Measurements from ENCODE around the gene LYSMD2. TPM values are rescaled to one million over a fixed set of nuclear protein-coding genes. Genes with fewer than 3 reads are reported as not detected.
"Not testable (repeated sequence)": the region's sequence is repeated elsewhere in the genome, so short reads cannot be mapped to it uniquely, and the experiment has no call there.

LYSMD2 gene, protein sequence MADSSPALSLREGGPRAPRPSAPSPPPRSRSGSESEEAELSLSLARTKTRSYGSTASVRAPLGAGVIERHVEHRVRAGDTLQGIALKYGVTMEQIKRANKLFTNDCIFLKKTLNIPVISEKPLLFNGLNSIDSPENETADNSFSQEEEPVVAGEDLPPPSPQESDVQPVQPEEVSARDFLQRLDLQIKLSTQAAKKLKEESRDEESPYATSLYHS
- total RNA-seq = 4.7 TPM

GRCh38 chr15:51737522-51738305 lies at the start of gene LYSMD2:
Gene LYSMD2, minus strand, starts transcription at chr15:51737655. Its CDS starts 33 bp downstream, at chr15:51737622.
- peak; percentile 72 for DNase-seq

- DNase-seq = not testable (repeated sequence)
Measured at GRCh38 chr15:51787130-51787529, 49.7 kb upstream of the LYSMD2 start.

DNA sequence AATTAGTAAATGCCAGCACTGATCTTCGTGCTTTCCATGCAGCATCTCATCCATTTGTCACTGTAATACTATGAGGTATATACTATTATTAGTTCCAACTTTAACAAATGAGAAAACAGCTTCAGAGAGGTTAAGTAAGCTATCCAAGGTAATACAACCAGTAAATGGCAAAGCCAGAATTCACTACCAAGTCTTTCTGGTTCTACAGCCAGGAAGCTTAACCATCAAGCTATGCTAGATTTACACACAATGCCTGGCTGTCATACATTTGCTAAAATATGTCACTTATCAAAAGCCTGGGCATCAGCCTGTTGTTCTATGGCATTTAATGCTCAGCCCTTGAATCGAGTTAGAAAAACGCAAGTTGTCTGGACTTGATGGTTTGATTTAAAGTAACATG lies 46.5 kb upstream of the LYSMD2 start:
- no peak for DNase-seq

- no peak for DNase-seq
Measured at GRCh38 chr15:51782357-51782896, 45.0 kb upstream of the LYSMD2 start.

- DNase-seq = no peak
Measured at GRCh38 chr15:51781506-51781905, 44.1 kb upstream of the LYSMD2 start.

DNA sequence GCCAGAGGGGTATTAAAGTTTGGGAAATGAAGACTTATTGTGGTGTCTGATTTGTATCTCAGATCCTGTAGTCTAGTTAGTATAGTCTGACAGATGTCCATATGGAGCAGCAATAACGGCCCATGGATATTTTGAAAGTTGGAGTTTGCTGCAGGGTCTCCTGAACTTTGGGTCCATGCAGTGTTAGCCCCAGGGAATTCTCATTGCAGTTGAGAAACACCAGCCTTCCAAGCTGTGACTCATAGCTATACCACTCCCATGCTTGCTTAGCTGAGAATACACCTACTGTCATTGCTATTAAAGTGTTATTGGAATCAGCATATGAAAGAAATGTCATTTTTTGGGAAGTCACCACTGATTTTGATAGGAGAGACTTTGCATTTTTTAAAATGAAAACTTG lies 43.2 kb upstream of the LYSMD2 start:
- no peak for DNase-seq

DNA sequence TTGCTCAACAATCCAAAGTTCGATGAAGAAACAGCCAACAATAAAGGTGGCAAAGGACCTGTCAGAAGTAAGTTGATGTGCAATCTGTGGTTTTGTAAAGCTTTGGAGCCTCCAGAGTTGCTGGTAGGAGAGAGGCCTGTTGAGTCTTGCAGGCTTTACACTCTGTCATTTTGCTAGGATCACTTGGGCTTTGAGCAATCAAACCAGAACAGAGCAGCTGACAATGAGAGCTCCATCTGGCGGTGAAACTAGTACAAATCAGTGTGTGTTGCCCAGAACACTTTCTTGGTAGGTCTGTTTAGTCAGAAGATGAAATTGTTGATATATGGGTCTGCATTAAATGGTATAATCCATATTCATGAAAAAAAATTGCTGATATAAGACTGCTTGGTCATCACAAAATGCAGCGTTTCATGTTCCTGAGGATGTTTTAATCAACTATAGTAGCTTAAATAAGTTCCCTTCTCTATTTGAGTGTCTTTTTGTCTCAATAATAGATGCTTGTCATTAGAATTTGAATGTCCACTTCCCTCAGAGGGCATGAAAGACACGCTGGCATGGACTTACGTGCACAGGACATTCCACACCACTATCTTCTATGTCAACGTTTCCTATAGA lies 39.6 kb upstream of the LYSMD2 start:
- DNase-seq = peak; percentile 92

- peak; percentile 66 for DNase-seq
Measured at GRCh38 chr15:51775967-51776816, 38.7 kb upstream of the LYSMD2 start.

GRCh38 chr15:51774916-51775315 lies 37.5 kb upstream of the LYSMD2 start:
- no peak for DNase-seq

DNA sequence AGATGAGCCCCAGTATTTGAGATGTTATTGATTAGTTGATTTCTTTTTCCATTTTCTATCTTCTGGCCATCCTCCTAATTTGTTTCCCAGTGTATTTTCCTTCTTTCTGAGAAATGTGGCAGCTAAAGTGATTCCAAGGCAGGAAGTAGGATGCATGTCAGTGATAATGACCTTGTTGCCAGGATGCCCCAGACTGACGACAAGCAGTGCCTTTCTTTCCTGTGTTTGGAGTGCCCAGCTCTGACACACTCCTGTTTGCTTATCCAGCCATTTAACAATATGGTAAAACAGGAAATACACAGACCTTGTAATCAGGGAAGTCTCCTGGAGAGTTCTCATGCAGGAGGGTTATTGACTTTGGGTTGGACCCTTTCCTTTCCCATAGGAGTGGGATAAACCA lies 34.3 kb upstream of the LYSMD2 start:
- DNase-seq = no peak

- DNase-seq = no peak
Measured at GRCh38 chr15:51770902-51771301, 33.4 kb upstream of the LYSMD2 start.

GRCh38 chr15:51768018-51768417 lies 30.6 kb upstream of the LYSMD2 start:
- DNase-seq = no peak

DNA sequence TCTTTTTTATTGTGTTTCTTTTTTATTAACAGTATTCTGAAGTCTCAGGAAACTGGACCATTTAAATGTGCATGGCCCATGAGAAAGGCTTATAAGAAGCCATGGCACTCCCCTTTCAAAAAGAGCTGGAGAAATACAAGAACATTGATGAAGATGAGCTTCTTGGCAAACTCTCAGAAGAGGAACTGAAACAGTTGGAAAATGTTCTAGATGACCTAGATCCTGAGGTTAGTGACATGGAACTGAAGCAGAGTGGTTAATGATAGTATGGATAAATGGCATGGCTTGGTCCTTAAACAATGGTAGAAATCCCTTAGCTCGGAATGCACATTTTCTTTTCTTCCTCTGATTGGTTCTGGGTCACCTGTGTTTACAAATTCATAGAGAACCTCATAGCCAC lies 28.9 kb upstream of the LYSMD2 start:
- no peak for DNase-seq

- DNase-seq = no peak
Measured at GRCh38 chr15:51765751-51766150, 28.3 kb upstream of the LYSMD2 start.

DNA sequence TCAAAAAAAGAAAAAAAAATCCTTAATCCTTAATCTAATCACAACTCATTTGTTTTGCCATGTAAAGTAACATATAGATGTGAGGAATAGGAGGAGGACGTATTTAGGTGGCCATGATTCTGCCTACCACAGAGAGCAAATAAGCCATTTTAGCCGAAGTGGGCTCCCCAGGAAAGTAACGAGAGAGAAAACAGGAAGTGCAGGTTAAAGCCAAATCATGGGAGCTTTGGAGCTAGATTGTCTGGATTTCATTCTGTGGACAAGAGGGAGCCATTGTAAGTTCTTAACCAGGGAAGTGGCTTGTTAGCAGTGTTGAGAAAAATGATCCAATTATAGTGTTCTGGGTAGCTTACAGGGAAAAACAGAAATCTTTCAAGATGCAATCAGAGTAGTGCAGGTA lies 23.4 kb upstream of the LYSMD2 start:
- DNase-seq = no peak

GRCh38 chr15:51759557-51760070 lies 22.2 kb upstream of the LYSMD2 start:
- peak; percentile 85 for DNase-seq

- peak; percentile 83 for DNase-seq
Measured at GRCh38 chr15:51758645-51759044, 21.2 kb upstream of the LYSMD2 start.

DNA sequence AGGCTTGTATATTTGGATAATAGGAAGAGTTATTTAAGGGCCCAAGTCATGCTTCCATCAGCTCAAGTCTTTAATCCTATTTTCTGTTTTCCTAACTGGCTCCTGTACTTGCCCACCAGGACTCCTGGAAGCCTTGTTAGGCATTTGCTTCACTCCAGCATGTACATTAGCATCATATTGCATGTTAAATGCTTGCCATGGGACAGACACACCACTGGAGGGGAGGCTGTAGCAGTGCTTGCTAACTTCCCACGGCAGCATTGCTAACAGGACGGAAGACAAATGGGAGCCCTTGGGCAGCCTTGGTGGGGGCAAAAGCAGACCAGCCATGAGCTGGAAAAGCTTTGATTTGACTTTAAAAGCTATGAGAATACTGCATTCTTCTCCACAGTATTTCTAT lies 20.0 kb upstream of the LYSMD2 start:
- DNase-seq = peak; percentile 19

DNA sequence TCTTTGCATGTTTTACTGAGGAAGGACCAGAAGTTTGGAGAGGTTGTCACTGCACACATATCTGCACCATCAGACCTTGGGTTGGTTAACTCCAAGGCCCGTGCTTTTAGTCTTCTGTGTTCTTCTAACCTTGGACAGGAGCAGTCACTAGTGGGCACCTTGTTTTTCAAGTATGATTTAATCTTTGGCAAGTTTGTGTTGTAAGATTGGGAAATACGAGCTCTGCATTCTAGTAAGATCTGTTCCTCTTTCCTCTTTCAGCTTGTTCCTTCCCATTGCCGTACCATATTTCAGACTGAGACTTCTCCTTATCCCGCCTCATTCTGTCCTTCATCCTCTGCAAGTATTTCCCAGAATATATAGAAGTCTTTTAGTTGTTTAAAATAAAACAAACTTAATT lies 19.0 kb upstream of the LYSMD2 start:
- DNase-seq = no peak

- no peak for DNase-seq
Measured at GRCh38 chr15:51755790-51756189, 18.3 kb upstream of the LYSMD2 start.

- DNase-seq = no peak
Measured at GRCh38 chr15:51754267-51754666, 16.8 kb upstream of the LYSMD2 start.

DNA sequence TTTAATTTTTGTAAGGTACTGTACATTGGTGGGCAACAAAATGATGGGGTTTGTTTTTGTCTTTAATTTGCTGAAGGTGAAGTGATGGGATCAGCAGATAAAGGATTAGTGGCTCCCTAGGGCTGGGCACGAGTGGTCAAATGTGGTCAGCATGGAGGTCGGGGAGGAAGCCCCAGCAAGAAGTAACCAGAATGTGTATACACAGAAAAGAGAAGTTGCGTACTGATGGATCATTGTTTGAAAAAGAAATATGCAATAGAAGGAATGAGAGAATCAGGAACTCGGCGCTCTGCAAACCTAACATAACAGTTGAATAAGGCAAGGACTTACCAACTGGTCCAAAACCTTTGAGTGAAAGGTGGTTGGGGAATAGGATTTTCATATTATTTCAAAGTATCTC lies 15.4 kb upstream of the LYSMD2 start:
- no peak for DNase-seq
